Esophagus squamous epithelium (tissue), 5 donors: ENCODE results near the gene TMEM234. TPM values are rescaled to one million over a fixed set of nuclear protein-coding genes. Genes with fewer than 3 reads are reported as not detected.
A peak's percentile ranks its signal among the peaks of the same experiment; 100 is the strongest.

ENCODE experiments used
- DNase-seq: peaks from one replicate; lab custom pipeline; 2025; lab: John Stamatoyannopoulos, UW
- H3K27ac ChIP-seq, 4 donors: fragments of 200-600 bp; sonication (generic); one replicate each; pipeline ENCODE4 v1.5.1; 2016 to 2019; ENCODE audit warnings: mild to moderate bottlenecking in 1 of 4
- H3K27me3 ChIP-seq, 4 donors: fragments of 200-600 bp; sonication (generic); 1 replicate in 3 of 4; 2 replicates in 1 of 4; pipeline versions ENCODE4 v1.5.1 to v1.6.0; 2017 to 2021; ENCODE audit warnings: antibody characterized with exemption in 1 of 4
- H3K36me3 ChIP-seq, 3 donors: fragments of 200-600 bp; sonication (generic); one replicate each; pipeline ENCODE4 v1.5.1; 2016 to 2019
- H3K4me1 ChIP-seq, 3 donors: fragments of 200-600 bp; sonication (generic); one replicate each; pipeline ENCODE4 v1.5.1; 2017 to 2019
- H3K4me3 ChIP-seq, 4 donors: fragments of 200-600 bp; sonication (generic); 1 replicate in 3 of 4; 2 replicates in 1 of 4; pipeline ENCODE4 v1.5.1; 2016 to 2019; ENCODE audit warnings: mild to moderate bottlenecking in 2 of 4, moderate library complexity in 1 of 4
- H3K9me3 ChIP-seq, 3 donors: fragments of 200-600 bp; sonication (generic); one replicate each; pipeline ENCODE4 v1.5.1; 2016 to 2019
- POLR2A ChIP-seq, 4 donors: fragments of 450-650 bp; IDR thresholded peaks; one replicate each; pipeline ENCODE4 v1.6.1; 2017; ENCODE audit warnings: antibody characterized with exemption in 4 of 4, mild to moderate bottlenecking in 4 of 4, moderate library complexity in 3 of 4
- WGBS, 2 donors: methylation state at CpG; one replicate each; pipeline ENCODE4 v1.1.5; 2018; 5-methylcytosine and 5-hydroxymethylcytosine counted together
- intact Hi-C: fragments of 100-400 bp; cut with DNase I; formaldehyde crosslinking; loops from one replicate; pipeline ENCODE4 v1.15.0; 2022
- total RNA-seq, 4 donors: library from RNA; depleted of rRNA; stranded (reverse); fragments of >200 nt; gene quantifications; one replicate each; pipeline ENCODE4 v1.1.0, GENCODE V29; 2016
- TF ChIP-seq, protein P1 (sequence below), 6 experiments: fragments of 450-650 bp in 4 of 6; fragments of 200-600 bp in 2 of 6; sonication (generic) in 2 of 6; IDR thresholded peaks; one replicate each; pipeline ENCODE4 v1.5.1; 2016 to 2019; ENCODE audit warnings: antibody characterized with exemption in 6 of 6, mild to moderate bottlenecking in 4 of 6, moderate library complexity in 4 of 6
- donor health status: DM: yes; HTN: yes; CAD: no.

The TMEM234 gene
- total RNA-seq, 4 donors from 2014 or later: 6.4 to 11.1 (median 9.4) TPM

DNA sequence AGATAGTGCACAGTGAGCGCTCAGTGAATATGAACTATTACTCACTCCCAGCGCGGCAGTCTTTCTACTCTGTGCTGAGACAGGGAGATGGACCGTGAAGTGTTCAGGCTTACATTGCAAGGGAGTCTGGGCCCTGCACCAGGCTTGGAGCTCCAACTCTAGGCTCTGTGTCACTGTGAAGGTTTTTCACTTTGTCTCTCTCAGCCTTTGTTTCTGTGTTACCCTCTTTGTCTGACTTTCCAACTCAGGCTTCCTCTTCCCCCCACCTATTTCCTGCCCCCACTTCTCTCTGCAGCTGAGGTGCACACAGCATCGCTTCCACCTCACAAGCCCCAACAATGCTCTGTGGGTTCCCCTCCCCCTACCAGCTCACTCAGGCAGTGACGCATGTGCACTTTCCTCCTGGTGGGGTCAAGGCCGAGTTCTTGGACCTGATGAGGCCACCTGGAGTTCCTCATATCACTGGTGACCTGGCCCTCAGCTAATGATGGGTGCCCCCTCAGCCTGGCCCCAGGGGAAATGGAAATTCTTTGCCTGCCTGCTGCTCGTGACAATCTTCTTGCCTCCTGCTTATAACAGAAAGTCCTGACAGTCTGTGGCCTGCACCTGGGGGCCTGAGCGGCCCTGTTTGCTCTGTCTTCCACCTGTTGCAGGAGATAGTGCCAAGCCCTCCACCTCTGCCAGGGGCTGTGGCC, 27.8 kb upstream of the TMEM234 start:
- peak in 1 of 4 donors; percentile 34 for TF ChIP-seq POLR2A (IDR thresholded peaks at IDR 0.05)
- TF ChIP-seq, protein P1, sequence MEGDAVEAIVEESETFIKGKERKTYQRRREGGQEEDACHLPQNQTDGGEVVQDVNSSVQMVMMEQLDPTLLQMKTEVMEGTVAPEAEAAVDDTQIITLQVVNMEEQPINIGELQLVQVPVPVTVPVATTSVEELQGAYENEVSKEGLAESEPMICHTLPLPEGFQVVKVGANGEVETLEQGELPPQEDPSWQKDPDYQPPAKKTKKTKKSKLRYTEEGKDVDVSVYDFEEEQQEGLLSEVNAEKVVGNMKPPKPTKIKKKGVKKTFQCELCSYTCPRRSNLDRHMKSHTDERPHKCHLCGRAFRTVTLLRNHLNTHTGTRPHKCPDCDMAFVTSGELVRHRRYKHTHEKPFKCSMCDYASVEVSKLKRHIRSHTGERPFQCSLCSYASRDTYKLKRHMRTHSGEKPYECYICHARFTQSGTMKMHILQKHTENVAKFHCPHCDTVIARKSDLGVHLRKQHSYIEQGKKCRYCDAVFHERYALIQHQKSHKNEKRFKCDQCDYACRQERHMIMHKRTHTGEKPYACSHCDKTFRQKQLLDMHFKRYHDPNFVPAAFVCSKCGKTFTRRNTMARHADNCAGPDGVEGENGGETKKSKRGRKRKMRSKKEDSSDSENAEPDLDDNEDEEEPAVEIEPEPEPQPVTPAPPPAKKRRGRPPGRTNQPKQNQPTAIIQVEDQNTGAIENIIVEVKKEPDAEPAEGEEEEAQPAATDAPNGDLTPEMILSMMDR (IDR thresholded peaks at IDR 0.05): no peak
- intact Hi-C loops: no loop called here
- WGBS, 2 donors: 47 to 54% methylated on average over 8 to 9 of the region's 9 CpGs
- DNase-seq: peak; percentile 26
- Histone ChIP-seq H3K4me1 (peaks cover 5 to 62% (median 32%) of the 10 kb centered on the region in 3 donors), H3K27me3 (no peaks in the 10 kb centered on the region), H3K27ac (peak overlapping the region; percentile 66 to 88 (median 74)), H3K9me3 (no peaks in the 10 kb centered on the region), H3K36me3 (no peaks in the 10 kb centered on the region), H3K4me3 (peak overlapping the region in 1 of 4 donors; percentile 28)

DNA sequence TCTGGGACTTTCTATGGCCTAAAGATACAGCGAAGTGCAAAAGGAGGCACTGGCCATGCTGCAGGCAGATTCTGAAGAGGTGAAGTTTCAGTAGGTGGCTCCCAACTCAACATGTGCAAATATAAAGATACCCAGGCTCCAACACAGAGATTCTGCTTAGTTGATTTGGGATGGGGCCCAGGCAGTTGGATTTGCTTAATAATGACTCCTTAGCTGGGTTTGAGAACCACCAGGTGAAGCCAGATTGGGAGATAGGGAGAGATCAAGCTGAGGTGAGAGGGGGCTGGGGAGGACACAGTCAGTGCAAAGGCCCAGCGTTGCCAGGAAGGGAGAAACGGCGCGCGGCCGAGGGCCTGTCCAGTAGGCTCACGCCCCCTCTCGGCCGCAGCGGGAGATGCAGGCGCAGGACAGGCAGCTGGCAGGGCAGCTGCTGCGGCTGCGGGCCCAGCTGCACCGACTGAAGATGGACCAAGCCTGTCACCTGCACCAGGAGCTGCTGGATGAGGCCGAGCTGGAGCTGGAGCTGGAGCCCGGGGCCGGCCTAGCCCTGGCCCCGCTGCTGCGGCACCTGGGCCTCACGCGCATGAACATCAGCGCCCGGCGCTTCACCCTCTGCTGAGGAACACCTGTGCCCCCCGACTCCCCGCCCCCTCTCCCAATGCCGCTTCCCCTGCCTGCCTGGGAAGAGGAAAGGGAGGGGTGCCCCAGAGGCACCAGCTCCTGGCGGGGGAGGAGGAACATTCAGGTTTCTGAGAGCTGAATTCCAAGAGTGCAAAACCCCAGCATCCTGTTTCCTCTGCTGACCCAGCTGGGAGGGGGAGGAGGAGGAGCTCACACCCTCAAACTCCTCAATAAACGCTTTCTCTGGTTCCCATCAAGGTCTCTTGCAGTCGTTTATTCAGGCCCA, 26.1 kb upstream of the TMEM234 start:
- no peak for TF ChIP-seq POLR2A (IDR thresholded peaks at IDR 0.05)
- TF ChIP-seq, protein P1 (IDR thresholded peaks at IDR 0.05): peak; percentile 73 to 89 (median 84)
- H3K36me3 ChIP-seq: no peaks in the 10 kb centered on the region
- peaks cover 5 to 62% (median 32%) of the 10 kb centered on the region in 3 donors for H3K4me1 ChIP-seq
- H3K9me3 ChIP-seq: no peaks in the 10 kb centered on the region
- no peaks in the 10 kb centered on the region for H3K27me3 ChIP-seq
- WGBS, 2 donors: 2 to 13% methylated on average over 14 to 19 of the region's 31 CpGs
- DNase-seq: peak; percentile 28
- peak overlapping the region in 1 of 4 donors; percentile 37 for H3K4me3 ChIP-seq
- peak overlapping the region; percentile 5 to 83 (median 67) for H3K27ac ChIP-seq
- intact Hi-C loops: no loop called here

DNA sequence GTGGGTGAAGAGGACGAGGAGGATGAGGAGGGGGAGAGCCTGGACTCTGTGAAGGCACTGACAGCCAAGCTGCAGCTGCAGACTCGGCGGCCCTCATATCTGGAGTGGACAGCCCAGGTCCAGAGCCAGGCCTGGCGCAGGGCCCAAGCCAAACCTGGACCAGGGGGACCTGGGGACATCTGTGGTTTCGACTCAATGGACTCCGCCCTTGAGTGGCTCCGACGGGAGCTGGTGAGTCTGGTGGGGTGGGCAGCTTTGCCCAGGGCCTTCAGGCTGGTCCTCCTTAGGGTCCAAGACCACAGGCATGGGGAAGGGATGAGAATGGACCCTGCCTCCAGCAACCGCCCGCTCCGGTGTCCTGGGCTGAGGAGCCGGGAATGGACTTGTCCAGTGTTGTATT, 25.3 kb upstream of the TMEM234 start:
- DNase-seq: no peak
- WGBS, 2 donors: 60 to 93% methylated on average over 1 to 8 of the region's 12 CpGs
- intact Hi-C loops: no loop called here
- Histone ChIP-seq H3K4me3 (no peak overlapping the region), H3K27me3 (no peaks in the 10 kb centered on the region), H3K27ac (peak overlapping the region in 3 of 4 donors; percentile 47 to 83 (median 81)), H3K4me1 (peaks cover 6 to 69% (median 35%) of the 10 kb centered on the region in 3 donors), H3K9me3 (no peaks in the 10 kb centered on the region), H3K36me3 (no peaks in the 10 kb centered on the region)
- TF ChIP-seq POLR2A (IDR thresholded peaks at IDR 0.05): no peak
- TF ChIP-seq, protein P1 (IDR thresholded peaks at IDR 0.05): no peak

DNA sequence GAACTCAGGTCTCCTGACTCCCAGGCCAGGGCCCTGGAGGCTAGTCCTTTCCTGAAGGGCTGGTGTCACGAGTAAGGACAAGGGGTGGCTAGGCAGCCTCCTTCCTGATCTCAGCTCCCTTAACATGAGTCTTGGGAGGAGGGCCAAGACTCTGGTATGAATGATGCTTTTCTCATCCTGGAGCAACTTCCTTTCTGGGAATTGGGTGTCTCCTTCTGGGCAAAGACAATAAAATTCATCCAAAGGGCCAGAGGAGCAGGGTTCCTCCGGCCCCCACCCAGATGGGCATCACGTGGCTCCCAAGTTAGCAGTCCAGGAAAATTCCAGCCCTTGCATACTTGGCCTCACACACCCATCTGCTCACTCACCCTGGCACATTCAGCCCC, 24.7 kb upstream of the TMEM234 start, which contains the start of gene FAM167B:
TSS of gene FAM167B (plus strand) at position 335 of the 386 bp plus-strand sequence. CDS start 200 bp downstream, outside the sequence.
- Histone ChIP-seq H3K4me1 (peaks cover 8 to 74% (median 39%) of the 10 kb centered on the region in 3 donors), H3K4me3 (peak within 1 kb of the TSS in 1 of 4 donors; percentile 37), H3K9me3 (no peaks in the 10 kb centered on the region), H3K36me3 (no peaks in the 10 kb centered on the region), H3K27me3 (no peaks in the 10 kb centered on the region), H3K27ac (peak within 1 kb of the TSS; percentile 5 to 83 (median 64))
- intact Hi-C loops: no loop called here
- WGBS, 2 donors: 20 to 34% methylated on average over 2 to 3 of the region's 3 CpGs
- DNase-seq: no peak
- TF ChIP-seq POLR2A (IDR thresholded peaks at IDR 0.05): no peak
- TF ChIP-seq, protein P1 (IDR thresholded peaks at IDR 0.05): no peak
